GM18517 (cell line): ENCODE results near the gene ATP11A.

Experiments used
- ATAC-seq: cut with Tn5 transposase; IDR thresholded peaks from one replicate; pipeline ENCODE4 v1.9.1; 2021; ENCODE audit warnings: mild to moderate bottlenecking, moderate library complexity; ENCODE audit not compliant: unreplicated experiment

The ATP11A gene

GRCh38 chr13:112689303-112690245 is at the start of gene ATP11A:
Gene ATP11A (plus strand): TSS chr13:112690038. CDS start chr13:112690417, 379 bp downstream.
- peak; percentile 72 for ATAC-seq

GRCh38 chr13:112641456-112642089 is 48.3 kb upstream of the ATP11A start:
- no peak for ATAC-seq

- no peak for ATAC-seq
These were observed 47.8 kb upstream of the ATP11A start for GRCh38 chr13:112642090-112642460.

- ATAC-seq = no peak
These were observed 45.9 kb upstream of the ATP11A start for GRCh38 chr13:112643759-112644459.

GRCh38 chr13:112645327-112645914 is 44.4 kb upstream of the ATP11A start:
- no peak for ATAC-seq

GRCh38 chr13:112647256-112647655 is 42.6 kb upstream of the ATP11A start:
- ATAC-seq = no peak

GRCh38 chr13:112648101-112648500 is 41.7 kb upstream of the ATP11A start:
- ATAC-seq = no peak

- no peak for ATAC-seq
These were observed 40.7 kb upstream of the ATP11A start for GRCh38 chr13:112648966-112649690.

- no peak for ATAC-seq
These were observed 38.5 kb upstream of the ATP11A start for GRCh38 chr13:112651311-112651710.

GRCh38 chr13:112651750-112652511 is 37.9 kb upstream of the ATP11A start:
- no peak for ATAC-seq

- ATAC-seq = no peak
These were observed 37.2 kb upstream of the ATP11A start for GRCh38 chr13:112652512-112653070.

- no peak for ATAC-seq
These were observed 36.8 kb upstream of the ATP11A start for GRCh38 chr13:112653071-112653470.

- no peak for ATAC-seq
These were observed 33.9 kb upstream of the ATP11A start for GRCh38 chr13:112655913-112656312.

- no peak for ATAC-seq
These were observed 31.9 kb upstream of the ATP11A start for GRCh38 chr13:112657850-112658445.

- no peak for ATAC-seq
These were observed 31.0 kb upstream of the ATP11A start for GRCh38 chr13:112658808-112659207.

GRCh38 chr13:112661291-112661690 is 28.5 kb upstream of the ATP11A start:
- no peak for ATAC-seq

GRCh38 chr13:112664501-112665203 is 25.2 kb upstream of the ATP11A start:
- no peak for ATAC-seq

- no peak for ATAC-seq
These were observed 20.9 kb upstream of the ATP11A start for GRCh38 chr13:112668924-112669323.
